ENCODE results near the gene KIF6.

Gene KIF6

GRCh38 chr6:39338397-39338796 is 386.8 kb downstream of the KIF6 start:
- no peak for DNase-seq

DNA sequence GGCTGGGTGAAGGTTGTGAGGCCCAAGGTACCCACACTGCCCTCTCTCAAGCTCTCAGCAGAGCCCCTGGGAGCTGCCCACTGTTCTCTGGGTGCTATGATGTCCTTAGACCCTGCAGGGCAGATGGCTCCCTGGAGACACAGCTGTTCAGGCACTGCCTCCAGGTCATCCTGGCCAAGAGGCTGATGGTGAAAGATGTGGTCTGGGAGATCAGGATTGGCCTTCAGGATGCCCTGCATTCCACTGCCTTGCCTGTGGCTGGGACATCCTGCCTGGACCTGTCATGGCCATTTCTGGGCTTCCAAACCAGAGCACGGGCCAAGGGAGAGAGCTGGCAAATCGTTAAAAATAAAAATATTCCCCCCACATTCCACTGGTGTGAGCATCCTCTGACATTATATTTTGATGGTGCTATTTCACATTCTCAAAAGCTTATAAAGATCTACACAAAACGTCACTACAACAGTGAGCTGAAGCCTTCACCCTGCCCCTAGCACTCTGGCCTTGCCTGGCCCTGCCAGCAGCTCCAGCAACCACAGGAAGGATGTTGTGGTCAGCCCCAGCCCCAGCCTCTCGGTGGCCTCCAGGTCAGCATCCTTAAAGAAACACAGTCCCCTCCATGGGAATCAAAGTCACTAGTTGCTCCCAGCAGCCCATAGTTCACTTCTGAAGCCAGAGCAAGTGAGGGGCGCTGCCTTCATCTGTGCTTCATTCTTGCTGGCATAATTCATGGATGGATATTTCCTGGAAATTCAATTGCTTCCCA is 389.2 kb downstream of the KIF6 start:
- DNase-seq, result no peak

GRCh38 chr6:39333644-39334438 is 391.4 kb downstream of the KIF6 start:
- DNase-seq, result no peak

- DNase-seq, result no peak
Observed at GRCh38 chr6:39330476-39330875, 394.7 kb downstream of the KIF6 start.

DNA sequence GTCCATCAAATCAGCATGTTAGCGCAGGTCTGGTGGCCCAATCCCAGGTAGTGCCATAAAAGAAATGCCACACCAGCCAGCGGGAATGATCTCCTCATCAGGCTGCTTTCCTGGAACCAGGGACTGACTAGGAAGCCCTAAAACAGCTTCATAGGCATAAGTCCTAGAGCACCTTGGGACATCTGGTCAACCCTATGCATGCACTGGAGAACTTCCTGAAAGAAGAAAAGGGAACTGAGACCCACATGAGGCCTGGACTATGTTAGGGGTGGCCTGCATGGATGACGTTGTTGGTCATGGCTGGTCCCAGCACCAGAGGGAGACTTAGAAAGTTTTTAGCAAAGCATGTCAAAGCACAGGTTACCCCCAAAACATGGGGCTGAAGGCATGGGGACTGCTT is 395.2 kb downstream of the KIF6 start:
- DNase-seq, result peak; percentile 51

- DNase-seq, result no peak
Observed at GRCh38 chr6:39328066-39328465, 397.1 kb downstream of the KIF6 start.

- peak; percentile 99 for DNase-seq
Observed at GRCh38 chr6:39327507-39327906, 397.7 kb downstream of the KIF6 start.

- peak; percentile 94 for DNase-seq
Observed at GRCh38 chr6:39322306-39322850, 402.8 kb downstream of the KIF6 start, which contains the start of gene KCNK16. Gene KCNK16, minus strand, starts transcription at chr6:39322702. Its CDS starts 162 bp downstream, at chr6:39322540.

- DNase-seq, result no peak
Observed at GRCh38 chr6:39321761-39322160, 403.4 kb downstream of the KIF6 start.

- no peak for DNase-seq
Observed at GRCh38 chr6:39320363-39320984, 404.7 kb downstream of the KIF6 start.

- no peak for DNase-seq
Observed at GRCh38 chr6:39319621-39320362, 405.4 kb downstream of the KIF6 start.

DNA sequence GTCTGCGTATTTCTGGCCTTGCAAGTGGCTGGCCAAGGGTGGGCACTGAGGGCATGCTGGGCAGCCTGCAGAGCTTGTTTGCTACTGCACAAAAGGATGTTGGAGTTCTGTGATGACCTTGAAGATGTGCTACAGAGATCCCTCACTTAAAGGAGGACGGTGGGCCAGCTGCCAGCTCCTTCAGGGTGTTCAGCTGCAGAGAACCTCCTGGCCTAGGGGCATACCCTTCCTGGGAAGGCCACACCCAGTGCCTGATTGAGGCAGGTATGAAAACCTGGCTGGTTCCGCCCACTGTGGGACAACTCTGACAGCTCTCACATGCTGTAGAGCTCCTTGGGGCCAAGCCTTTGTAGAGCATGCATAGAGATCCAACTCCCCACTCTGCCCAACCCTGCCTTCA is 408.0 kb downstream of the KIF6 start:
- DNase-seq, result no peak

DNA sequence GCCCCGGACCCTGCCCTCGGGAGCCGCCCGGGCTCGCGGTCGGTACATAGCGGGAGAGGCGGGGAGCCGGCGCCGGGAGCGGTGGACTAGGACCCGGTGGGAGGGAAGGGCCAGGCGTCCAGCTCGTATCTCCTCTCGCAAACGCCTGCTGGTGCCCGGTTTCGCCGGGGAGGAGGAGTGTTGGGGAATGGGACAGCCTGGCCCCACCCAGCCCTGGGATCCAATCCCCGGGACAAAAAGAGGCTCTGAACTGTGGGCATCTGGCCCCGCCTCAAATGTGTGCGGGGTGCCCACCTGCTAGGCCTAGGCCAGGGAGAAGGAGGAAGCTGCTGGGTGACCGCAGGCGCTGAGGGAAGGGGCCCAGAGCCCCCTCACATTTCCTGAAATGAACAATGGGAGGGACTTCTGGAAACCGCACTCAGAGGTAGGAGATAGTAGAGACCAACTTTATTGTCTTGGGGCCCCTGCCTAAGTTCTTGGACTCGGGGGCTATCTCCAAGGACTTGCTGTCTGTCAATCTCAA is 410.9 kb downstream of the KIF6 start, which contains the start of gene KCNK17:
Gene KCNK17 (minus strand): TSS at position 147 of the 523 bp plus-strand sequence. CDS start 99 bp downstream, at position 48.
- DNase-seq, result peak; percentile 82

DNA sequence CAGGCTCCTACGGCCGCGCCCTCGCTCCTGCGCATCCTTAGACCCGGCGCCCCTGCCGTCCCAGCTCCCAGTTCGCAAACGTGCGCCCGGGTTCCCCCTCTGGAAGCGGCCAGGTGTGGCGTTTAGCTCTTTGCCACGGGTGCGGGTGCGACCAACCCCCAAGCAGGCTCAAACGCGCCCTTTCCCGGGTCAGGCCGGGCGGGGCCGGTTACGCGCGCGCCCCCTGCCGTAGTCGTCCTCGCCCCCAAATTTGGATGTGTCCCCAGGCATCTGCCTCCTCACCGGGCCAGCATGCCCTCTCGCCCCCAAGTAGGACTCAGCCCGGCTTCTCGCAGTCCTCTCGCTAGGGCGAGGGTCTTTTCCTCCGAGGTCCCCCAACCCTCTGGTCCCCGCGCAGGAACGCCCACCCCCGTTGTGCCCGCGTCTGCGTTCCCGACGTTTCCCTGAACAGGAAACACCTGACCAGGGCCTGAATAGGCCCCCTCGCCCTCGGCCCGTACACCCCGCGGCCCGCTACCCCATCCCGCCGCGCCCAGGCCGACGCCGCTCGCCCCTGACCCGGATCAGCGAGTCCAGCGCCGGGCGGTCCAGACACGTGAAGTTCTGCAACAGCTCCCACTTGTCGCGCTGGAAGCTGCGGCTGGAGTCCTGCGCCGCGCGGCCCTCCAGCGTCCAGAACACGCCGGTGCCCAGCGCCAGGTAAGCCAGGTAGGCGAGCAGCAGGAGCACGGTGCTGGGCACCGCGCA is 411.5 kb downstream of the KIF6 start:
- DNase-seq, result peak; percentile 82

DNA sequence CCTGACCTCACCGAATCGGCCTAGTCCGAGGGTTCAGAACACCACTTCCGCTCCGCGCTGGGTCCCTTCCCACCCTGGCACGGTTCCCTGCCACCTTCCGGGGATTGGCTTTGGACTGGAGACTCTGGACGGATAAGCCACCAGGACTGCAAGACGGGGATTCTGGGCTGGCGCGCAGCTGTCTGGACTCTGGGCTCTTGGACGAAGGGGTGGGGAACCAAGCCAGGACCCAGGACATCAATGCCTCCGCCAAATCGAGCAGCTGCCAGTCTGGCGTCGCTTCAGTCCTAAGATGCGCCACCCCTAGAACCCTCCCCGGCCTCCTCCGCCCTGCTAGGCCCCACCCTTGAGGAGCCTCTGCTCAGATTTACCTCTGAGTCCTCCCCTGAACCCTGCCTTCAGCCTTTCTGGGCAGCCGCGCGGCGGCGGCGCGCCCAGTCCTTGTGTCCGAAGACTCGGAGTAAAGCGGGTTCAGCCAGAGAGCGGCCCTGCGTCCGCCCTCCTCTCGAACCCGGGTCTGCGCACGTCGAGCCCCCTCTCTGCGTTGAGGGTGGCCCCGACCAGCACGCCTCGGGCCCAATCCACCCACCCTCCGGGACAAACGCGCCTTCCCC is 412.2 kb downstream of the KIF6 start:
- DNase-seq, result peak; percentile 82

DNA sequence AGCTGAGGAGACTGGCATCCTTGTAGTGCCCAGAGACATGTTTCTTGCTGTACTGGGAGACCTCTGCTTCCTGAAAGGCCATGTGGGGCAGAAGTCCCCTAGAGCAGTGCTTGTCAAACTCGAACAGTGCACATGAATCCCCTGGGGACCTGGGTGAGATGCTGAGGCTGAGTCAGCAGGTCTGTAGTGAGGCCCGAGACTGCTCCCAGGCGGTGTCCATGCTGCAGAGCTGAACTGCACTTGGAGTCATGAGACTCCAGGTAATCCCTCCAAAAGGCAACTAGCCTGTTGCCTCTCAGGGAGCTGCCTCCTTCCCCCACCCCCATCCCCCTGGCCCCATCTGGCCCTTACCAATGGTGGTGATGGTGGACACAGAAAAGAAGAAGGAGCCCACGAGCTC is 414.7 kb downstream of the KIF6 start:
- no peak for DNase-seq

DNA sequence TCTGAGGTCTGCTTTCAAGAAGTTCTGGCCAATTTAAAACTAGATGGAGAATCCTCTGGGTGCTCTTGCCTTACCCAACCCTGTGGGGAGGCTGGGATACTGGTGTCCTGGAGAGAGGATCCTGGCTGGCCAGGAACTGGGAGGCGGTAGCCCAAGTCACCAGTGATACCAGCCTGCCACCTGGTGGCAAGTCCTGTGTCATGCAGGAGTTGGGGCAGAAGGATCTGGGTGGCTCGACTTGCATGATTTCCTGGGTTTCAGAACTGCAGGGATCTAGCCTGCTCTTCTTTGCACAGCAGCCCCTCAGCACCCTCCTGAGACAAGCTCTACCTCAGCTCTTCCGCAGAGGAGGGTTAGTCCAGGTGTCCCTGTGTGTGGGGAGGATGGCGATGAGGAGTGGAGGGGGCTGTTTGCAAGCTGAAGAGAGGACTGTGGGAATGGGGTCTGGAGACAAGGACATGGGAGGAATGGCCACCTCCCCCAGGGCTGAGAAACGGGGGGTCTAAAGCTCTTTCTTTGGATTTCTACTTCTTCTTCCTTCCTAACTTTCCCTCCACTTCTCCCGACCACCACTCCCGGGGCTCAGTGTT is 415.2 kb downstream of the KIF6 start:
- DNase-seq, result peak; percentile 81

DNA sequence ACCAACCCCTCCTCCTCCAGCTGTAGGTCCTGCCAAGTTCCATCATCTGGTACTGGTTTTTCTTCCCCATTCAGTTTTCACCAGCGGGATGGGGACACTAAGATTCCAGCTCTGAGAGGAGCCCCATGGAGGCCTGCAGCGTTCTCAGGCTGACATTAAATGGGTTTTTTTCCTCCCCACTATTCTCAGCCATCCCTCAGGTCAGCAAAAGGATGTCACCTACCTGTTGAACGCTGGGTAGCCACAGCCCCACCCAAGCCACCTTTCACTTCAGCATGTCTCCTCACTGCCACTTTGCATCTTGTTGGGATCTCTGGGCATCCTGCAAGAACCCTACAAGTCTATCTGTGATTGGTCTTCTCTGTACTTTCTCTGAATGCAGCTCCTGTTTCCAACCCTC is 417.7 kb downstream of the KIF6 start:
- DNase-seq, result no peak

GRCh38 chr6:39304951-39305350 is 420.3 kb downstream of the KIF6 start:
- DNase-seq, result no peak

DNA sequence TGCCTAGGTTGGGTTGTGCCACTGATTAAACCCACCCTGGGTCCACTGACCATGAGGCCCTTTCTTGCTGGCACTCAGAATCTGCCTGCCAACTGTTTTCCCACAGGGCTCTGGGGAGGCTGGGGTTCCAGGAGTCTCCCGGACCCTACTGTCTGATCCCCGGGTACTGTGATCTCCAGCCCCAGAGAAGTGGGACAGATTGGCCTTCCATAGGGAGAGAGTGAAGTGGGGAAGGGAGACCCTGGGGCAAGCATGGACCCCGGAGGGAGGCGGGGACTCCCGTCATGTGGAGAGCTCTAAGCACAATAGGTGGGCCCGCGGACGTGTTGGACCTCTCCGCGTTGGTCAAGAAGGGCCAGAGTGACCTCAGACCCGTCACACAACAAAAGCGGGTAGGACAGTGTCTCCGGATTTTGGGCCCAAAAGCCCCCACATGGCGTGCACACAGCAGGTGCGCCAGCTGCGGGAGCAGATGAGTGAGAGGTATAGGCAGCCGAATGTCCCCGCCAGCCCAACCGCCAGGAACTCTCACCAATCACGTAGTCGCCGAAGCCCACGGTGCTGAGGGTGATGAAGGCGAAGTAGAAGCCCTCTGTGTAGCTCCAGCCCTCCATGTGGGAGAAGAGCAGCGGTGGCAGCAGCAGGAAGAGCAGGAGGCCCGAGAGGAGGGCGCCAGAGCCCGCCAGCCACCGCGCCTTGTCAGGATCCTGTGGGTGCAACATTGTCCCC is 421.6 kb downstream of the KIF6 start:
- DNase-seq, result no peak
